Measurements from ENCODE around the gene KHK.

Gene KHK

GRCh38 chr2:27089111-27089954, 2.8 kb downstream of the KHK start:
- in situ Hi-C loops (cut with MboI; ENCODE audit: low pct_unique_long_range_greater_than_20kb, low sequenced_read_pairs, unreplicated experiment): no loop called here
- no peak for DNase-seq (ENCODE audit: low spot score)
- TF ChIP-seq CTCF (IDR thresholded peaks at IDR 0.05; ENCODE audit: extremely low read depth, insufficient read depth, missing control alignments): no peak

- DNase-seq (ENCODE audit: low spot score): no peak
- TF ChIP-seq CTCF (IDR thresholded peaks at IDR 0.05; ENCODE audit: extremely low read depth, insufficient read depth, missing control alignments): no peak
- in situ Hi-C loops (cut with MboI; ENCODE audit: low pct_unique_long_range_greater_than_20kb, low sequenced_read_pairs, unreplicated experiment): no loop called here
Observed at GRCh38 chr2:27091746-27092695, 5.4 kb downstream of the KHK start.

GRCh38 chr2:27092696-27093429, 6.3 kb downstream of the KHK start:
- no peak for DNase-seq (ENCODE audit: low spot score)
- TF ChIP-seq CTCF (IDR thresholded peaks at IDR 0.05; ENCODE audit: extremely low read depth, insufficient read depth, missing control alignments): no peak
- in situ Hi-C loops (cut with MboI; ENCODE audit: low pct_unique_long_range_greater_than_20kb, low sequenced_read_pairs, unreplicated experiment): no loop called here

- TF ChIP-seq CTCF (IDR thresholded peaks at IDR 0.05; ENCODE audit: extremely low read depth, insufficient read depth, missing control alignments): no peak
- no peak for DNase-seq (ENCODE audit: low spot score)
- in situ Hi-C loops (cut with MboI; ENCODE audit: low pct_unique_long_range_greater_than_20kb, low sequenced_read_pairs, unreplicated experiment): no loop called here
Observed at GRCh38 chr2:27093430-27094352, 7.1 kb downstream of the KHK start.

GRCh38 chr2:27094353-27094984, 7.9 kb downstream of the KHK start:
- no peak for TF ChIP-seq CTCF (IDR thresholded peaks at IDR 0.05; ENCODE audit: extremely low read depth, insufficient read depth, missing control alignments)
- in situ Hi-C loops (cut with MboI; ENCODE audit: low pct_unique_long_range_greater_than_20kb, low sequenced_read_pairs, unreplicated experiment): no loop called here
- no peak for DNase-seq (ENCODE audit: low spot score)

All from GM13977 (cell line).